GM18907 (cell line): ENCODE results near the gene HPS1.

ENCODE experiments used
- ATAC-seq: cut with Tn5 transposase; IDR thresholded peaks from one replicate; pipeline ENCODE4 v1.9.1; 2021; ENCODE audit warnings: mild to moderate bottlenecking, moderate library complexity; ENCODE audit not compliant: unreplicated experiment

The HPS1 gene

DNA sequence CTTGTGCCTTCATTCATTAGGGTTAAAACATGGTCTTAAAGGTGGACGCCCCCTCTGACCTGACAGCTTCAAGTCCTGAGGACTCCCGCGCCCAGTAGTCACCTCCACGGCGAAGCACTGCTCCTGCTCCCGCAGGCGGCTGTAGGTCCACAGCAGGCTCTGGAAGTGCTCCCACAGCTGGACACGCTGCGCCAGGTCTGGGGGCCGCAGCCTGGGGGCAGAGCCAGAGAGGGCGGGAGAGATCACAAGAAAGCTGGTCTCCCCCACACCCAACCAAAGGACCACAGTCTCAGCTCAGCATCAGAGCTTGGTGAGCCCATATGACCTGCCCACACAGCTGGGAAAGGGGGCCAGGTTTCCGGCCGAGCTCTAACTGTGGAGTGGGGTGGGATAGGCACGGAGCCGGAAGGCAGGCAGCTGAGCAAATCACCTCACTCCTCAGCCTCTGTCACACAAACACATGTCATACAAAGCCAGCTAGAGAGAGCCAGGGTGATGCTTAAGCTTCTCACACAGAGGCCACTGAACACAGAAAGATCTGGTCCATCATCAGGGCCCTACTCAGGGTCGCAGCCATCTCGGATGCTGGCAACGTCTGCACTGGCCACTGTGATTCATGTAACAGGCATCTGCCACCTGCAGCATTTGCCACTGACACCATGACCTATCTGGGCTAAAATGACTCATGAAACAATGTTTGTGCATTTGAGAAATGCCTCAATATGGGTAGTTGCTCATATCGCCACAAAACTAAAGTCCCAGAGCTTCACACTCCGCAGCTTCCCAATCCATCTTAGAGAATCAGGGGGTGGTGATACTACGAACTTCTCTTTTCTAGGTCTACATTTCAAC is 12.6 kb downstream of the HPS1 start:
- ATAC-seq, result no peak

DNA sequence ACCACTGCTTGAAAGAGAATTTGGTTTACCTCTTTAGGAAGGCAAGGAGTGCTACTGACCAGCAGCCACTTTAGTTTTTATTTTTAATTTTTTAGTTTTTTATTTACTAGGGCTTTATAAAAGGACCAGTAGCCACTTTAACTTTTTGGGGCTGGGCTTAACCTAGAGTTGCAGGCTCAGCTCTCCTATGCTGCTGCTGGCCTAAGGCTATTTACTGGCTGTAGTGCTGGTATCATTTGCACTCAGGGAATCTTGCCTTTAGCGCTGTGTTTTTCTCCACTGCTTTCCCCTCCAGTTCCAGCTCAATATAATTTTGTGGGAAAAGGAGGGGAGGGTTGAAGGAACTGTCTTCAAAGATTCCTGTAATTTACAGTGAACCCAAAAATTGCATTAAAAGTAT is 13.4 kb downstream of the HPS1 start:
- ATAC-seq, result no peak

DNA sequence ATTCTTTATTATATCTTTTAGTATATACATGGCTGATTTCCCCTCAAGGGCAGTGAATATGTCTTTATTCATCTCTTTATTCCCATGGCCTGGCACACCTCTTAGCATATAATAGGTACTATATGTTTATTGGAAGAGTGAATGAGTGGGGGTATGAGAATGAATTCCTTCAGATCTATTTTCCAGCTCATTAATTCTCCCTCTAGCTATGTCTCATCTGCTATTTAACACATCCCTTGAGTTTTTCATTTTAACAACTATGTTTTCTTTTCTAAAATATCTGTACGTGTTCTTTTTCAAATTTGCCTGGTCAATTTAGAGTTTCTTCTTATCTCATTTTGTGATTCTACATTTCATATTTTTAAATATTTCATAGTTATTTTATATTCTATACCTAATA is 14.4 kb downstream of the HPS1 start:
- no peak for ATAC-seq

DNA sequence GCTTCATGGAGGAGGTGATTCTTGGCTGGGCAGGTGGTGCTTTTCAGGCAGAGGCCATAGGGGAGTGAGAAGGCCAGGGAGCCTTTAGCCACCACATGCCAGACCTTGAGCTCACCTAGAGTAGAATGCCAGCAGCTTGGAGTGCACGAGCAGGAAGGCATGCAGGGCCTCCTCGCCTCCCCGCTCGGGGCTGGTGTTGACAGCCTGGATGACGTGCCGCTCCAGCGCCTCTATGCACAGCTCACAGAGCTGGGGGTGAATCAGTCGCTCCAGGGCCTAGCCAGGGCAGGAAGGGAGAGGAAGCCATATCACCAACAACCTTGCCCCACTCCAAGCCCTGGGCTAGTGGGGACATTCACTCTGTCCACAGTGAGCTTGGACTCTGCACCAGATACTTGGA is 15.7 kb downstream of the HPS1 start:
- ATAC-seq, result no peak

DNA sequence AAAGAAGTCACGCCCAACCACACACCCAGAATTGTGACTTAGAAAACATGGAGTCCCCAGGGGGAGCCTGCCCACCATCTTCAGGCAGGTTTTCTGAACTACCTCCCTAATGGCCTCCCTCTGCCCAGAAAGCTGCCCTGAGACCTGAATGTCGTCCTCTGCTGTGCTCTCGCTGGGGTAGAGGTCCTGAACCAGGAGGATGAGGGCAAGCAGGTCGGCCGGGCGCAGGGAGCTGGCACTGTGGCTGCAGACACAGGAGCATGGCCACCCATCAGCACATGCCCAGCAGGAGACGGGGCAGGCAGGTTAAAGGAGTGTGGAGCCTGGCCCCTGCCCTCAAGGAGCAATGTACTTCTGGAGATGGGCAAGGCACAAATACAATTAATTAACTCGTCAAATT is 16.3 kb downstream of the HPS1 start:
- no peak for ATAC-seq

DNA sequence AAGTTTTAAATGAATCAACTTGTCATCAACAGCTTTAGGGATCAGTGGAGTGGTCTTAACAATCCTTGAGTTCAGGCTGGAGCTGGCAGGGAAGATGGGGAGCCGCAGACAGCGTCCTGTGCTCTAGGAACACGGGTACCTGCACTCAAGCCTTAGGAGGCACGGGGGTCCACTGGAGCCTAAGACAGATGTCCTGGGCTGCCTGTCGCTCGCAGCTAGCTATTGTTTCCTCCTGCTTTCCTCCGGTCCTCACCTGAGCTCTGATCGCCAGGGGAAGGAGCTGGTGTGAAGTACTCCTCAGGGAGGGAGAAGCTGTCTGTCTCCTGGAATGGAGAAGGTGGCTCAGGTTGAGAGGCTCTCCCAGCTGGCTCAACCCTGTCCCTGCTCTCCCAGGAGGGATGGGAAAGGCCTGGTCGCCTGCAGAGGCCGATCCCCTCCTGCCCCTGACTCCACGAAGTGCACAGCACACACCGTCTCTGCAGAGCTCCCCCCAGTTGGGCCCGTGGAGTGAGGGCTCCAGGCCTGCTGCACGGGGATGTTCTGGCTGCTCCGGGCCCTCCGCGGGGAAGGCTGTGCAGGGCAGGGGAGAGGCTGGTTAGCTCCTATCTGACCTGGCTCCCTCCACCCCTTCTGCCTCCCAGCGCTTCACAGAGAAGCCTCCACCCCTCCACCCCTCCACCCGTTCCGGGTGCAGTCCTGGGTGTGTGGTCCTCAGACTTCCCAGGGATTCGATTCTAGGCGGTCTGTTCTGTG is 17.2 kb downstream of the HPS1 start:
- no peak for ATAC-seq

DNA sequence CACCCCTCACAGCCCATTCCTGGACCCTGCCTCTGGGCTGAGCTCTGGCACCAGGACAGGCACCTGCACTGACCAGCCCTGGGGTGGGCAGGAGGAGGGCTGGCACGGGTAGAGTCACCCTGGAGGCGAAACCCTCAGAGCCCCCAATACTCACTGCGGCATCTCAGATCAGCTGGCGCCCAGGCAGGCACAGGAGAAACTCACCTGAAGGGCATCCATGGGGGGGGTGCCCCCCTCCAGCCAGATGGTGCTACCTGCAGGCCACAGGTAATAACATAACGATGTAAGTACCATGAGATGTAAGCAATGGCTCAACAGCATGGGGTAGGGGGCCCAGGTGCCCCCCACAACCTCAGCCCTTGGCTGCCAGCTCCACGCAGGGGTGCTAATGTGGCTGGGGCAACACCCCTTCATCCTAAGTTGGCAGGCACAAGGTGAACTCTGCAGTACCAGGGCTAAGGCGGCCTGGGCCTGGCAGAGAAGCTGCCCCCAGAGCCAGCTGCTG is 19.7 kb downstream of the HPS1 start:
- ATAC-seq, result no peak

- ATAC-seq, result peak; percentile 68
Observed at GRCh38 chr10:98425511-98426352, 21.0 kb downstream of the HPS1 start.

DNA sequence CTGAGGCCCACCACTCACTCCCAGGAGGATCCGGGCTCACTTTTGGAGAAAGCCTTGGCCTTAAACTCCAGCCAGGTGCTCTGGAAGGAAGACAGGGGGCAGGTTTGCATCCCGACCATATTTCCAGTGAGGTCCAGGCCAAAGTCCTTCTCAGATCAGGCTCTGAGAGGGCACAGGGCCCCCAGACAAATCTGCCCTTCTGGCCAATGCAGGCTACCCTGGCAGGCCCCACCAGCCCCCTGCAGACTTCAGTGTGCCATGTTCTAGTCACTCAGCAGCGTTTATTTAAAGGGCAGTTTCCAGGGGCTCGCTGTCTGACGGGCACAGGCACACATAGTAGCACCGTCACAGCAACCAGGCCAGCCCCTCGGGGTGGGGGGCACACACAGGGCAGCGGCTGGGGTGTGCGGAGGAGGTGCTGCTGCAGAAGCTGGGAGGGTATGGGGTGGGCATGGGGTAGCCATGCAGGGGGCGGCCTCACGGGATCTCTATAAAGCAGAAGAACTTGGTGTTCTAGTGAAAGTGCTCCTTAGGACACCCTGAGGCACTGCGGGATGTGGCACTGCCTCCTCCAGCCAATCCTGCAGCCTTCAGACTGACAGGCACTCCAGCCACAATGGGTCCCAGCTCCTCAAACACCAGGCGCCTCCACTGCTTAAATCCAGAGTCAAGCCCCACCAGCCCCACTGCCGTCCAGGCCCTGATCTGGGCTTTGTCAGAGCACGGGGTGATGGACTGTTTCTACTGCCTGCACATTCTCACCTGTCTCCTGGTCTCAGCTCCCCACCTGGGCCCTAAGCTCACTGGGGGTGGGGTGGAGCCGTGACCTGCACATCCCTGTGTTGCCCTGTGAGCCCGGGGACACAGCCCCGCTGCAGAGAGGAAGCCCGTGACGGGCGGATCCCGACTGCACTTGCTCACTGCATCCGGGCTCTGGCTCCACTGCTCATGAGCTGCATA is 22.2 kb downstream of the HPS1 start:
- no peak for ATAC-seq

DNA sequence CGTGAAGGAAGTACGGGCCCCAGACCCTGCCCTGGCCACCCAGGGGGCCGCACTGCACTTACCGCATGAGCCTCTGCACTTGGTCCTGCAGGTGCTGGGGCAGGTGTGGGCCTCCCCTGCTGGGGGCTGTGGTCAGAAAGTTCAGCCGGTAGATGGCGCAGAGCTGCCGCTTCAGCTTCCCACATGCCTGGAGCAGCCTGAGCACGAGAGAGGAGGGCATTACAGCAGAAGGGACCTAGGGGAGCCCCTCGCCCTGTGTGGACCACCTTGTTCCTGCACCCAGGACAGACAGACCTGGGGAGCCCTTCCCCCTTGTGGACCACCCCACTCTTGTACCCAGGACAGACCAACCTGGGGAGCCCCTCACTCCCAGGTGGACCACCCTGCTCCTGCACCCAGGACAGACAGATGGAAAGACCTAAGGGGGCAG is 23.0 kb downstream of the HPS1 start:
- no peak for ATAC-seq

DNA sequence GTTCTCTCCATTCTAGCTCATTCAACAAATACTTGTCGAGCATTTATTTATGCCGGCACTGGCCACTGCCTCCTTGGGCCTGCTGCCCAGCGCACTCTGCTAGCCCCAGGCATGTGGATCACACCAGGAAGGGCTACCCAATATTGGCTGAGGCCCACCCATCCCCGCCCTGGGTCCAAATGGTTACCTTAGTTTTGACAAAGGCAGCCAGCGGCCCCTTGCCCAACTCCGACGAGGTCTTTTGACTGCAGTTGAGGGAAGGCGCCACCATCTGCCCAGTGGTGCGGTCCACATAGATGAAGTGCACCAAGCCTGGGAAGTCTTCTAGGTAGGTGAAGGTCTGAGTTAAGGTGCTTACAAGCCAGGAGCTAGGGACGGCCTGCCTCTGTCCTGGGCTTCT is 24.6 kb downstream of the HPS1 start:
- ATAC-seq, result no peak

- no peak for ATAC-seq
Observed at GRCh38 chr10:98420786-98421185, 25.9 kb downstream of the HPS1 start.

GRCh38 chr10:98419469-98420261 is 27.1 kb downstream of the HPS1 start:
- ATAC-seq, result no peak

GRCh38 chr10:98418665-98419468 is 27.9 kb downstream of the HPS1 start:
- no peak for ATAC-seq

GRCh38 chr10:98417973-98418664 is 28.6 kb downstream of the HPS1 start:
- no peak for ATAC-seq

- ATAC-seq, result no peak
Observed at GRCh38 chr10:98417481-98417959, 29.2 kb downstream of the HPS1 start.

DNA sequence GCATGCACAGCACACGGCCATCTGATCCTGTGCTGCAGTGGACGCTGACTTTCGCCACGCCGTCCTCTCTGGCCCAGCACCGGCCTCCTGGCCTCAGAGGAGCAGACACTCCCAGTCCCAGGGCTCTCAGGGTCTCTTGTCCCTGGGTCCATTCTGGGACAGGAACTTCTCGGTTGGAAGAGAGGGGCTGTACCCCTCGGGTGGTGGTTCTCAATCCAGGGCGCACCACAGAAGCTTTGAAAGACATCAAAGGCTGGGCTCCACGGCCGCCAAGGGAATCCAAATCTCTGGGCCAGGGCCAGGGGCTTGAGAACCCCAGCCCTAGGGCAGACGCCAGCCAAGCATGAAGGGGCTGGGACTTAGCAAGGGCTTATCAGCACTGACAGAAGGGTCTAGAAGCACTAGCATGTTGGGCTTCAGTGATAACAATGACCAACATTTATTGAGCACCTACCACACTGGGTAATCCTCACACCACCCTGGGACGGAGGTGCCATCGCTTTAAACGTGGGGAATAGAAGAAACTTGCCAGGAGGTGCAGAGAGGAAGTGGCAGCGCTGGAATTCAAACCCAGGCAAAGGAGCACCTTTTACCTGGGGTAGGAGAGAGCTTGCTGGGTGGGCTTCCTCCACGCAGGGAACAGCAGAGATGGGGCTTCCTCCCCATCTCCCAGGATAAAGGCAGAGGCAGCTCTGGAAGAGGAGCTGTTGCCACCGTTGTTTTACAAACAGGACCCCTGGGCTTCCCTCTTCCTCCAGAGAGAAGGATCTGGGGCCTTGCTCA is 29.9 kb downstream of the HPS1 start:
- no peak for ATAC-seq
